K562 (cell line): ENCODE measurements around the gene LLGL2. TPM values are rescaled to one million over a fixed set of nuclear protein-coding genes. Genes with fewer than 3 reads are reported as not detected.
A peak's percentile ranks its signal among the peaks of the same experiment; 100 is the strongest.

ENCODE experiments used
- ATAC-seq: fragments of 200-7000 bp; cut with Tn5 transposase; 3 replicates; pipeline ENCODE4 v1.9.1; 2020; ENCODE audit warnings: moderate library complexity
- BruUV-seq: library from RNA; stranded (reverse); fragments of 400-500 nt; replicated peaks from 2 replicates; lab custom pipeline; 2021; lab: Mats Ljungman, UMichigan
- CTCF ChIA-PET: fragments of 300-600 bp; formaldehyde crosslinking; extraction: SDS; loops from one replicate; lab custom pipeline; 2021; ENCODE audit warnings: low intra/inter-chr PET ratio; lab: Yijun Ruan, JAX
- POLR2A ChIA-PET: fragments of 300-600, 350-650 bp; sonication (Branson Sonifier 250); formaldehyde crosslinking; extraction: SDS; loops from one replicate; lab custom pipeline; 2021; ENCODE audit warnings: antibody characterized with exemption, inconsistent platforms; lab: Yijun Ruan, JAX
- DNase-seq, 4 experiments: peaks; one replicate each; pipeline versions ENCODE4 v3.0.0 to v3.0.0-alpha.2; 2011 to 2018; ENCODE audit warnings: low spot score in 3 of 4, mixed read lengths in 3 of 4; ENCODE audit errors: extremely low read depth in 1 of 4
- FAIRE-seq: peaks from 2 replicates; lab custom pipeline; 2011; peaks lifted over from hg19 to GRCh38; lab: Jason Lieb, UNC
- H2AFZ ChIP-seq: 2 replicates; pipeline ENCODE4 v1.6.0; 2011; ENCODE audit warnings: low read depth, low read length, control low read depth, inconsistent platforms
- H3K27ac ChIP-seq: fragments of 200-600 bp; 3 replicates; pipeline ENCODE4 v1.8.0; 2011; ENCODE audit warnings: low read depth, mild to moderate bottlenecking, control low read depth, inconsistent platforms, low read length, moderate library complexity, mixed read lengths; ENCODE audit errors: extremely low read depth
- H3K27me3 ChIP-seq, 2 experiments: fragments of 300-600 bp in 1 of 2; 2 replicates in 1 of 2; 3 replicates in 1 of 2; pipeline versions ENCODE4 v1.6.0 to v1.8.0; 2011; ENCODE audit warnings: inconsistent platforms in 2 of 2, low read length in 2 of 2, mild to moderate bottlenecking in 1 of 2, mixed read lengths in 1 of 2, moderate library complexity in 1 of 2; ENCODE audit not compliant: control insufficient read depth in 2 of 2, insufficient read depth in 2 of 2
- H3K36me3 ChIP-seq: fragments of 300-600 bp; 3 replicates; pipeline ENCODE4 v1.8.0; 2011; ENCODE audit warnings: mild to moderate bottlenecking, low read length, inconsistent platforms; ENCODE audit not compliant: control insufficient read depth, insufficient read depth
- H3K4me1 ChIP-seq, 2 experiments: fragments of 200-600 bp in 1 of 2; replicated peaks in 1 of 2; 2 replicates in 1 of 2; 3 replicates in 1 of 2; pipeline versions ENCODE4 v1.5.1 to v1.8.0; 2011; ENCODE audit warnings: inconsistent platforms in 2 of 2, low read length in 2 of 2, mild to moderate bottlenecking in 1 of 2, mixed read lengths in 1 of 2, moderate library complexity in 1 of 2; ENCODE audit not compliant: control insufficient read depth in 2 of 2, insufficient read depth in 2 of 2
- H3K4me2 ChIP-seq: 2 replicates; pipeline ENCODE4 v1.6.1; 2011; ENCODE audit warnings: low read length, control low read depth, inconsistent platforms, mixed read lengths; ENCODE audit not compliant: insufficient read depth
- H3K4me3 ChIP-seq: fragments of 200-600 bp; sonication (generic), shearing (Covaris generic); 2 replicates; pipeline ENCODE4 v1.5.1; 2016; ENCODE audit warnings: control low read depth, inconsistent platforms
- H3K79me2 ChIP-seq: fragments of 200-600 bp; 3 replicates; pipeline ENCODE4 v1.8.0; 2011; ENCODE audit warnings: low read length, inconsistent platforms; ENCODE audit not compliant: control insufficient read depth, insufficient read depth
- H3K9ac ChIP-seq, 2 experiments: 2 replicates each; pipeline versions ENCODE4 v1.6.0 to v1.6.1; 2011; ENCODE audit warnings: low read depth in 2 of 2, low read length in 2 of 2, control low read depth in 1 of 2, inconsistent platforms in 1 of 2, mild to moderate bottlenecking in 1 of 2, mixed read lengths in 1 of 2; ENCODE audit not compliant: insufficient read depth in 1 of 2
- H3K9me1 ChIP-seq: one replicate; pipeline ENCODE4 v1.6.0; 2011; ENCODE audit warnings: inconsistent platforms, mild to moderate bottlenecking, low read length, moderate library complexity; ENCODE audit not compliant: control insufficient read depth, insufficient read depth
- H3K9me3 ChIP-seq: replicated peaks from 2 replicates; pipeline ENCODE4 v1.5.1; 2011; ENCODE audit warnings: low read depth, low read length, inconsistent platforms; ENCODE audit not compliant: control insufficient read depth, insufficient read depth
- H4K20me1 ChIP-seq: replicated peaks from 2 replicates; pipeline ENCODE4 v1.6.1; 2011; ENCODE audit warnings: low read length, inconsistent platforms, mixed read lengths; ENCODE audit not compliant: control insufficient read depth, insufficient read depth
- SUPT5H ChIP-seq: fragments of 450-650 bp; IDR thresholded peaks from 2 replicates; pipeline ENCODE4 v1.6.1; 2016
- ZBTB11 ChIP-seq, 3 experiments: fragments of 200-800 bp in 1 of 3; fragments of 250-450 bp in 1 of 3; fragments of 450-650 bp in 1 of 3; sonication (Bioruptor Pico) in 1 of 3; sonication (Bioruptor generic) in 1 of 3; formaldehyde crosslinking in 1 of 3; IDR thresholded peaks; 2 replicates each; pipeline versions ENCODE4 v1.6.1 to v1.8.0; 2016 to 2022; ENCODE audit warnings: mild to moderate bottlenecking in 2 of 3, missing genetic modification characterization in 2 of 3, missing compliant biosample characterization in 1 of 3, moderate library complexity in 1 of 3
- WGBS: fragments of 100-300 bp; shearing (Covaris generic); methylation state at CpG from one replicate; pipeline ENCODE4 v1.1.6; 2016; ENCODE audit warnings: low coverage, mixed read lengths; ENCODE audit not compliant: insufficient coverage; ENCODE audit errors: missing lambda C conversion rate; 5-methylcytosine and 5-hydroxymethylcytosine counted together
- in situ Hi-C: fragments of 300-500 bp; cut with MboI; formaldehyde crosslinking; loops from 4 replicates; pipeline ENCODE4 v1.15.0; 2018; ENCODE audit warnings: inconsistent platforms, mixed read lengths
- intact Hi-C: fragments of 100-400 bp; cut with micrococcal nuclease; formaldehyde crosslinking; loops from 2 replicates; pipeline ENCODE4 v1.14.2; 2022
- polyA plus RNA-seq, 8 experiments: library from polyadenylated mRNA; depleted of rRNA in 4 of 8; stranded (reverse) in 5 of 8; unstranded in 3 of 8; fragments of >200 nt; fragmentation: Nextera tagmentation in 2 of 8; fragmentation: Illumina TruSeq in 1 of 8; extraction: Ambion mirVana in 2 of 8; extraction: Trizol in 1 of 8; gene quantifications; 2 replicates each; pipeline versions ENCODE4 v1.2.1 to v1.2.3, GENCODE V29; 2011 to 2014; ENCODE audit warnings: inconsistent platforms in 1 of 8, missing spikeins in 1 of 8
- total RNA-seq, 7 experiments: library from RNA; depleted of rRNA in 6 of 7; stranded (reverse); fragments of >200 nt in 6 of 7; fragmentation: Illumina TruSeq in 2 of 7; extraction: Trizol in 2 of 7; gene quantifications; 2 replicates each; pipeline versions ENCODE4 v1.2.1 to v1.2.3, GENCODE V29; 2011 to 2021; ENCODE audit warnings: low replicate concordance in 1 of 7

The LLGL2 gene
- total and polyA plus RNA-seq, 9 of the 15 experiments (the other 6 are each of a cell fraction or from before 2014, with no cell fraction given), result 0.32 to 24.4 (median 10.2) TPM

GRCh38 chr17:75500419-75501216 lies 24.9 kb upstream of the LLGL2 start:
- TF ChIP-seq ZBTB11 (CRISPR knock-in tag; IDR thresholded peaks at IDR 0.05), result peak in 1 of 3 experiments; percentile 38; a peak in 1 of 6 replicates
- no peak for TF ChIP-seq SUPT5H
- Histone ChIP-seq H2AFZ (no peak overlapping the region), H3K9me3 (no peaks in the 10 kb centered on the region), H3K9ac (no peak overlapping the region), H3K27ac (no peak overlapping the region), H3K36me3 (peaks cover 33% of the 10 kb centered on the region; the same call in 2 of the 3 replicates), H3K4me2 (no peak overlapping the region), H3K4me1 (peaks cover 0 to 67% of the 10 kb centered on the region in 2 experiments; a peak in 2 of 5 replicates), H3K9me1 (peaks cover 3% of the 10 kb centered on the region), H3K4me3 (no peak overlapping the region), H3K79me2 (no peaks in the 10 kb centered on the region), H4K20me1 (no peaks in the 10 kb centered on the region), H3K27me3 (no peaks in the 10 kb centered on the region)
- FAIRE-seq (no peak), DNase-seq (no peak), ATAC-seq (no peak)
- ChIA-PET CTCF (no interaction called here), POLR2A (interaction anchor here (0.8 to 1.2 kb wide), 3 partner anchors 12 to 238 kb away, joined by 3 read pairs; no protein-coding TSS in a partner anchor)
- 86% methylated on average over 12 of the region's 17 CpGs for WGBS
- in situ Hi-C loops (no loop called here), intact Hi-C loops (no loop called here)
- BruUV-seq, result no TSS peak
